Esophagus squamous epithelium (tissue), 5 donors: ENCODE data around the gene SDHB. TPM values are rescaled to one million over a fixed set of nuclear protein-coding genes. Genes with fewer than 3 reads are reported as not detected.

ENCODE experiments used
- DNase-seq: peaks from one replicate; lab custom pipeline; 2025; lab: John Stamatoyannopoulos, UW
- H3K27ac ChIP-seq, 4 donors: fragments of 200-600 bp; sonication (generic); one replicate each; pipeline ENCODE4 v1.5.1; 2016 to 2019; ENCODE audit warnings: mild to moderate bottlenecking in 1 of 4
- H3K27me3 ChIP-seq, 4 donors: fragments of 200-600 bp; sonication (generic); 1 replicate in 3 of 4; 2 replicates in 1 of 4; pipeline versions ENCODE4 v1.5.1 to v1.6.0; 2017 to 2021; ENCODE audit warnings: antibody characterized with exemption in 1 of 4
- H3K36me3 ChIP-seq, 3 donors: fragments of 200-600 bp; sonication (generic); one replicate each; pipeline ENCODE4 v1.5.1; 2016 to 2019
- H3K4me1 ChIP-seq, 3 donors: fragments of 200-600 bp; sonication (generic); one replicate each; pipeline ENCODE4 v1.5.1; 2017 to 2019
- H3K4me3 ChIP-seq, 4 donors: fragments of 200-600 bp; sonication (generic); 1 replicate in 3 of 4; 2 replicates in 1 of 4; pipeline ENCODE4 v1.5.1; 2016 to 2019; ENCODE audit warnings: mild to moderate bottlenecking in 2 of 4, moderate library complexity in 1 of 4
- H3K9me3 ChIP-seq, 3 donors: fragments of 200-600 bp; sonication (generic); one replicate each; pipeline ENCODE4 v1.5.1; 2016 to 2019
- POLR2A ChIP-seq, 4 donors: fragments of 450-650 bp; IDR thresholded peaks; one replicate each; pipeline ENCODE4 v1.6.1; 2017; ENCODE audit warnings: antibody characterized with exemption in 4 of 4, mild to moderate bottlenecking in 4 of 4, moderate library complexity in 3 of 4
- WGBS, 2 donors: methylation state at CpG; one replicate each; pipeline ENCODE4 v1.1.5; 2018; 5-methylcytosine and 5-hydroxymethylcytosine counted together
- intact Hi-C: fragments of 100-400 bp; cut with DNase I; formaldehyde crosslinking; loops from one replicate; pipeline ENCODE4 v1.15.0; 2022
- total RNA-seq, 4 donors: library from RNA; depleted of rRNA; stranded (reverse); fragments of >200 nt; gene quantifications; one replicate each; pipeline ENCODE4 v1.1.0, GENCODE V29; 2016
- TF ChIP-seq, protein P1 (sequence below), 6 experiments: fragments of 450-650 bp in 4 of 6; fragments of 200-600 bp in 2 of 6; sonication (generic) in 2 of 6; IDR thresholded peaks; one replicate each; pipeline ENCODE4 v1.5.1; 2016 to 2019; ENCODE audit warnings: antibody characterized with exemption in 6 of 6, mild to moderate bottlenecking in 4 of 6, moderate library complexity in 4 of 6
- donor health status: DM: yes; HTN: yes; CAD: no.

Gene SDHB
- total RNA-seq, 4 donors from 2014 or later, result 78.4 to 137 (median 119) TPM

- Histone ChIP-seq H3K4me3 (no peak overlapping the region), H3K36me3 (no peaks in the 10 kb centered on the region), H3K4me1 (peaks cover 4 to 38% (median 13%) of the 10 kb centered on the region in 3 donors), H3K9me3 (no peaks in the 10 kb centered on the region), H3K27me3 (peaks cover 0 to 19% (median 0%) of the 10 kb centered on the region in 4 donors), H3K27ac (peak overlapping the region; percentile 2 to 46 (median 24))
- TF ChIP-seq, protein P1, sequence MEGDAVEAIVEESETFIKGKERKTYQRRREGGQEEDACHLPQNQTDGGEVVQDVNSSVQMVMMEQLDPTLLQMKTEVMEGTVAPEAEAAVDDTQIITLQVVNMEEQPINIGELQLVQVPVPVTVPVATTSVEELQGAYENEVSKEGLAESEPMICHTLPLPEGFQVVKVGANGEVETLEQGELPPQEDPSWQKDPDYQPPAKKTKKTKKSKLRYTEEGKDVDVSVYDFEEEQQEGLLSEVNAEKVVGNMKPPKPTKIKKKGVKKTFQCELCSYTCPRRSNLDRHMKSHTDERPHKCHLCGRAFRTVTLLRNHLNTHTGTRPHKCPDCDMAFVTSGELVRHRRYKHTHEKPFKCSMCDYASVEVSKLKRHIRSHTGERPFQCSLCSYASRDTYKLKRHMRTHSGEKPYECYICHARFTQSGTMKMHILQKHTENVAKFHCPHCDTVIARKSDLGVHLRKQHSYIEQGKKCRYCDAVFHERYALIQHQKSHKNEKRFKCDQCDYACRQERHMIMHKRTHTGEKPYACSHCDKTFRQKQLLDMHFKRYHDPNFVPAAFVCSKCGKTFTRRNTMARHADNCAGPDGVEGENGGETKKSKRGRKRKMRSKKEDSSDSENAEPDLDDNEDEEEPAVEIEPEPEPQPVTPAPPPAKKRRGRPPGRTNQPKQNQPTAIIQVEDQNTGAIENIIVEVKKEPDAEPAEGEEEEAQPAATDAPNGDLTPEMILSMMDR (IDR thresholded peaks at IDR 0.05), result no peak
- TF ChIP-seq POLR2A (IDR thresholded peaks at IDR 0.05), result no peak
- DNase-seq, result no peak
- intact Hi-C loops, result no loop called here
- WGBS, 2 donors, result 37 to 46% methylated on average over 7 to 8 of the region's 13 CpGs
Measured at GRCh38 chr1:17098446-17099317, 44.9 kb upstream of the SDHB start.

- DNase-seq, result no peak
- Histone ChIP-seq H3K27ac (peak overlapping the region in 3 of 4 donors; percentile 9 to 46 (median 25)), H3K27me3 (peaks cover 0 to 13% (median 0%) of the 10 kb centered on the region in 4 donors), H3K4me3 (no peak overlapping the region), H3K36me3 (no peaks in the 10 kb centered on the region), H3K4me1 (peaks cover 4 to 39% (median 13%) of the 10 kb centered on the region in 3 donors), H3K9me3 (no peaks in the 10 kb centered on the region)
- WGBS, 2 donors, result 3 to 16% methylated on average over 7 to 9 of the region's 14 CpGs
- intact Hi-C loops, result no loop called here
- TF ChIP-seq, protein P1 (IDR thresholded peaks at IDR 0.05), result no peak
- no peak for TF ChIP-seq POLR2A (IDR thresholded peaks at IDR 0.05)
Measured at GRCh38 chr1:17097787-17098186, 44.0 kb upstream of the SDHB start.

DNA sequence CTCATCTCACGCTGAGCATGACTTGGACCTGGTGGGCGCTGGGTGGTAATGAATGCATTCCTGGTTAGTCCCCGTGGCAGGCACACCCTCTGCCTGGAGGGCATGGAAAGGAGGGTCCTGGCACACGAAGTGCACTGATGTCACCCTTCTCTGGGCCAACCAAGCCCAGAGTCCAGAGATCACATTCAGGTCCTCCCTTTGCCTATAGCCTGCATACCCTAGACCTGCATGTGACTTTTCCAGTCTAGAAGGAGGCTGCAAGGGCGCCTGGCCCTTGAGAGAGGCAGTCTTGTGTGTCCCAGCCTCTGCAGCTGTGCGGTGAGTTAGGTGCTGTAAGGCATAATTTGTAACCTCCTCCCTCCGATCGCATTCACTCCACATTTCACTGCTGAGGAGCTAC lies 43.3 kb upstream of the SDHB start:
- WGBS, 2 donors, result 45 to 86% methylated on average over 2 to 7 of the region's 8 CpGs
- intact Hi-C loops, result no loop called here
- H3K4me3 ChIP-seq, result no peak overlapping the region
- no peak for TF ChIP-seq POLR2A (IDR thresholded peaks at IDR 0.05)
- TF ChIP-seq, protein P1 (IDR thresholded peaks at IDR 0.05), result no peak
- H3K9me3 ChIP-seq, result no peaks in the 10 kb centered on the region
- no peak for DNase-seq
- H3K27me3 ChIP-seq, result peaks cover 0 to 12% (median 0%) of the 10 kb centered on the region in 4 donors
- peak overlapping the region in 1 of 4 donors; percentile 46 for H3K27ac ChIP-seq
- H3K36me3 ChIP-seq, result no peaks in the 10 kb centered on the region
- peaks cover 4 to 39% (median 13%) of the 10 kb centered on the region in 3 donors for H3K4me1 ChIP-seq

GRCh38 chr1:17096584-17096983 lies 42.8 kb upstream of the SDHB start:
- 0% methylated on average over 1 of the region's 1 CpG; no CpG with 5 or more reads in 1 of the 2 donors for WGBS, 2 donors
- intact Hi-C loops, result no loop called here
- Histone ChIP-seq H3K36me3 (no peaks in the 10 kb centered on the region), H3K27ac (no peak overlapping the region), H3K9me3 (no peaks in the 10 kb centered on the region), H3K4me1 (peaks cover 4 to 39% (median 13%) of the 10 kb centered on the region in 3 donors), H3K4me3 (no peak overlapping the region), H3K27me3 (peaks cover 0 to 12% (median 0%) of the 10 kb centered on the region in 4 donors)
- DNase-seq, result no peak
- no peak for TF ChIP-seq POLR2A (IDR thresholded peaks at IDR 0.05)
- TF ChIP-seq, protein P1 (IDR thresholded peaks at IDR 0.05), result no peak

DNA sequence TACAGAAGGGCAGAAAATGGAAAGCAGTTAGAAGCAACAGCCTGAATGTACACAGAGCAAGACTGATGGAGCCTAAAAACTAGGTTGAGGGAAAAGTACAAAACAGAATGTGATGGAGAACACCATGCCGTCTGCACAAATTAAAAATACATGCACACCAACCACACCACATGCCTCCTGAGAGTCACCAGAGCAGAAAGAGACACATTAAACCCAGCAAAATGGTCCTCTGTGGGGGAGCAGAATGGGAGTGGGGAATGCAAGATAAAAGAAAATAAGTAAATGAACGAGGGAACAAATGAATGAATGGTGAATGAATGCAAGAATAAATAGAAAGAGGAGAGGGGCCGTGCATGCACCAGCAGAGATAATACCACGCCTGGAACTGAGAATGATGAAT lies 41.3 kb upstream of the SDHB start:
- no peaks in the 10 kb centered on the region for H3K36me3 ChIP-seq
- peaks cover 4 to 44% (median 13%) of the 10 kb centered on the region in 3 donors for H3K4me1 ChIP-seq
- peaks cover 0 to 12% (median 0%) of the 10 kb centered on the region in 4 donors for H3K27me3 ChIP-seq
- TF ChIP-seq, protein P1 (IDR thresholded peaks at IDR 0.05), result no peak
- TF ChIP-seq POLR2A (IDR thresholded peaks at IDR 0.05), result no peak
- 42 to 46% methylated on average over 4 of the region's 4 CpGs for WGBS, 2 donors
- H3K27ac ChIP-seq, result no peak overlapping the region
- no peak for DNase-seq
- intact Hi-C loops, result no loop called here
- H3K4me3 ChIP-seq, result no peak overlapping the region
- no peaks in the 10 kb centered on the region for H3K9me3 ChIP-seq
